H9 (cell line): ENCODE results near the gene CCDC141. TPM values are rescaled to one million over a fixed set of nuclear protein-coding genes. Genes with fewer than 3 reads are reported as not detected.

ENCODE experiments used
- DNase-seq: peaks from one replicate; pipeline ENCODE4 v3.0.0-alpha.2; 2017
- H2AFZ ChIP-seq: one replicate; pipeline ENCODE4 v1.6.1; 2013; ENCODE audit warnings: mild to moderate bottlenecking, low read length, control low read depth, moderate library complexity
- H2AK5ac ChIP-seq: 2 replicates; pipeline ENCODE4 v1.6.1; 2013; ENCODE audit warnings: low read length, control low read depth, mixed read lengths; ENCODE audit not compliant: insufficient read length
- H2BK120ac ChIP-seq: one replicate; pipeline ENCODE4 v1.6.1; 2013; ENCODE audit warnings: low read depth, mild to moderate bottlenecking, low read length, control low read depth, inconsistent platforms; ENCODE audit not compliant: poor library complexity, severe bottlenecking
- H2BK12ac ChIP-seq: 2 replicates; pipeline ENCODE4 v1.6.1; 2013; ENCODE audit warnings: low read length, control low read depth, mixed read lengths, low read depth; ENCODE audit not compliant: insufficient read length
- H2BK15ac ChIP-seq: 2 replicates; pipeline ENCODE4 v1.6.1; 2013; ENCODE audit warnings: low read depth, low read length, control low read depth
- H2BK20ac ChIP-seq: one replicate; pipeline ENCODE4 v1.6.1; 2013; ENCODE audit warnings: low read depth, mild to moderate bottlenecking, low read length, control low read depth, inconsistent platforms; ENCODE audit not compliant: poor library complexity, severe bottlenecking
- H2BK5ac ChIP-seq: 2 replicates; pipeline ENCODE4 v1.6.1; 2013; ENCODE audit warnings: low read length, control low read depth, mixed read lengths; ENCODE audit not compliant: insufficient read length
- H3K14ac ChIP-seq: 2 replicates; pipeline ENCODE4 v1.6.1; 2013; ENCODE audit warnings: low read length, control low read depth; ENCODE audit not compliant: insufficient read depth
- H3K18ac ChIP-seq: 2 replicates; pipeline ENCODE4 v1.6.1; 2013; ENCODE audit warnings: low read depth, mild to moderate bottlenecking, mixed read lengths, low read length, control low read depth; ENCODE audit not compliant: insufficient read length
- H3K23ac ChIP-seq: 2 replicates; pipeline ENCODE4 v1.6.1; 2013; ENCODE audit warnings: low read length, control low read depth, mixed read lengths, low read depth; ENCODE audit not compliant: insufficient read length
- H3K23me2 ChIP-seq: 2 replicates; pipeline ENCODE4 v1.6.1; 2013; ENCODE audit warnings: low read depth, mild to moderate bottlenecking, mixed read lengths, low read length, control low read depth; ENCODE audit not compliant: insufficient read length, poor library complexity, severe bottlenecking
- H3K27ac ChIP-seq: 2 replicates; pipeline ENCODE4 v1.5.1; 2013; ENCODE audit warnings: low read length, control low read depth, mixed read lengths, low read depth; ENCODE audit not compliant: insufficient read length
- H3K27me3 ChIP-seq: 2 replicates; pipeline ENCODE4 v1.6.1; 2013; ENCODE audit warnings: low read length, control low read depth, inconsistent platforms; ENCODE audit not compliant: insufficient read depth
- H3K4ac ChIP-seq: 2 replicates; pipeline ENCODE4 v1.6.1; 2013; ENCODE audit warnings: low read depth, mild to moderate bottlenecking, control low read depth, inconsistent platforms, low read length, moderate library complexity
- H3K4me1 ChIP-seq: 2 replicates; pipeline ENCODE4 v1.6.1; 2013; ENCODE audit warnings: low read length, control low read depth, inconsistent platforms; ENCODE audit not compliant: insufficient read depth
- H3K4me2 ChIP-seq: 2 replicates; pipeline ENCODE4 v1.6.1; 2013; ENCODE audit warnings: low read length, control low read depth, mixed read lengths; ENCODE audit not compliant: insufficient read length, insufficient read depth
- H3K56ac ChIP-seq: 2 replicates; pipeline ENCODE4 v1.6.1; 2013; ENCODE audit warnings: low read depth, mild to moderate bottlenecking, mixed read lengths, low read length, control low read depth; ENCODE audit not compliant: insufficient read length
- H3K79me1 ChIP-seq: 2 replicates; pipeline ENCODE4 v1.6.1; 2013; ENCODE audit warnings: low read depth, mild to moderate bottlenecking, moderate library complexity, low read length, control low read depth, inconsistent platforms; ENCODE audit not compliant: insufficient read depth, poor library complexity, severe bottlenecking
- H3K79me2 ChIP-seq: 2 replicates; pipeline ENCODE4 v1.6.1; 2013; ENCODE audit warnings: low read length, control low read depth, inconsistent platforms; ENCODE audit not compliant: insufficient read depth
- H3K9ac ChIP-seq: 2 replicates; pipeline ENCODE4 v1.6.1; 2013; ENCODE audit warnings: low read length, control low read depth, mixed read lengths; ENCODE audit not compliant: insufficient read length; ENCODE audit errors: extremely low read depth
- H3K9me3 ChIP-seq: one replicate; pipeline ENCODE4 v1.6.1; 2013; ENCODE audit warnings: low read depth, low read length, inconsistent platforms; ENCODE audit not compliant: control insufficient read depth
- H3T11ph ChIP-seq: one replicate; pipeline ENCODE4 v1.6.1; 2013; ENCODE audit warnings: mild to moderate bottlenecking, low read length, control low read depth, inconsistent platforms
- H4K20me1 ChIP-seq: one replicate; pipeline ENCODE4 v1.6.1; 2013; ENCODE audit not compliant: control insufficient read depth, insufficient read length, insufficient read depth
- H4K5ac ChIP-seq: 2 replicates; pipeline ENCODE4 v1.6.1; 2013; ENCODE audit warnings: low read depth, mild to moderate bottlenecking, mixed read lengths, low read length, control low read depth; ENCODE audit not compliant: insufficient read length
- H4K8ac ChIP-seq: replicated peaks from 2 replicates; pipeline ENCODE4 v1.6.1; 2013; ENCODE audit warnings: low read length, control low read depth, mixed read lengths, low read depth; ENCODE audit not compliant: insufficient read length
- H4K91ac ChIP-seq: 2 replicates; pipeline ENCODE4 v1.6.1; 2013; ENCODE audit warnings: low read depth, mild to moderate bottlenecking, moderate library complexity, mixed read lengths, low read length, control low read depth; ENCODE audit not compliant: insufficient read length
- H3K27ac Mint-ChIP-seq, 3 experiments: 2 replicates in 2 of 3; 3 replicates in 1 of 3; pipeline ENCODE4 v1.8.0; 2020 to 2021; ENCODE audit warnings: mixed read lengths in 3 of 3, mild to moderate bottlenecking in 1 of 3, moderate library complexity in 1 of 3
- H3K27me3 Mint-ChIP-seq: 2 replicates; pipeline ENCODE4 v1.8.0; 2021; ENCODE audit warnings: low read depth, mild to moderate bottlenecking, moderate library complexity, mixed read lengths
- H3K36me3 Mint-ChIP-seq, 3 experiments: 2 replicates in 2 of 3; 3 replicates in 1 of 3; pipeline ENCODE4 v1.8.0; 2020 to 2021; ENCODE audit warnings: low read depth in 3 of 3, mixed read lengths in 3 of 3; ENCODE audit not compliant: insufficient read depth in 1 of 3
- H3K4me1 Mint-ChIP-seq, 2 experiments: 2 replicates each; pipeline ENCODE4 v1.8.0; 2020; ENCODE audit warnings: mixed read lengths in 2 of 2
- H3K4me3 Mint-ChIP-seq, 2 experiments: 2 replicates in 1 of 2; 3 replicates in 1 of 2; pipeline ENCODE4 v1.8.0; 2020 to 2021; ENCODE audit warnings: mild to moderate bottlenecking in 2 of 2, mixed read lengths in 2 of 2, moderate library complexity in 1 of 2
- H3K9me3 Mint-ChIP-seq, 2 experiments: 2 replicates in 1 of 2; 3 replicates in 1 of 2; pipeline ENCODE4 v1.8.0; 2020; ENCODE audit warnings: mild to moderate bottlenecking in 2 of 2, mixed read lengths in 2 of 2, moderate library complexity in 1 of 2
- WGBS: extraction: QIAGEN DNeasy Blood & Tissue Kit; methylation state at CpG from one replicate; pipeline ENCODE4 v1.1.7; 2013; ENCODE audit warnings: missing lambda C conversion rate, low lambda C conversion rate, mixed read lengths; ENCODE audit not compliant: insufficient read length; ENCODE audit errors: extremely low coverage; 5-methylcytosine and 5-hydroxymethylcytosine counted together
- total RNA-seq: library from RNA; stranded (reverse); gene quantifications from 2 replicates; pipeline ENCODE4 v1.2.1, GENCODE V29; 2021
- TF ChIP-seq, protein P1 (sequence below): fragments of 200-600 bp; sonication (generic); conservative IDR thresholded peaks from 3 replicates; pipeline ENCODE4 v1.8.0; 2021; ENCODE audit warnings: antibody characterized with exemption, mild to moderate bottlenecking

CCDC141 gene
- total RNA-seq, 1 experiment from 2014 or later, result 1.0 TPM

DNA sequence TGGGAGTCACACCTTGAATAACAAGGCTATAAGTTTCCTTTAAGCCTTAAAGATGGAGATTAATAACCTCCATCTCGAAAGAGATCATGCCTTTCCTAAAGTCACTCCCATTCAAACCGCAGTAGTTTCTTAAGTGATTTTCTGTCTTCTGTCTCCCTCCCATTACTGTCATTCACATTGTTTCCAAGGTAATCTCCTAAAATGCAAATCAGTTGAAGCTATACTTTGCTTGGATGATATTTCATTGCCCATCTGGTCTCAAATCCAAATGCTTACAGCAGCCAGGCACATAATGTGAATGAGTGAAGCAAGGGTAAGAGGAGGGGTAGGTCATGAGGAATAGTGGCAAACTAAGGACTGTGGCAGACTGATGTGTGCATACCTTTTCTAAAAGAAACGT lies 116.4 kb downstream of the CCDC141 start:
- no peaks in the 10 kb centered on the region for H3K23me2 ChIP-seq
- H3K27me3 ChIP-seq, result no peaks in the 10 kb centered on the region
- H3K4me3 Mint-ChIP-seq, result no peak overlapping the region
- no peaks in the 10 kb centered on the region for H3K79me1 ChIP-seq
- no peaks in the 10 kb centered on the region for H3K79me2 ChIP-seq
- no peak overlapping the region for H3K14ac ChIP-seq
- H4K20me1 ChIP-seq, result no peaks in the 10 kb centered on the region
- no CpG with 5 or more reads among the region's 3 CpGs for WGBS
- no peak overlapping the region for H2AK5ac ChIP-seq
- H3K56ac ChIP-seq, result no peak overlapping the region
- H3K36me3 Mint-ChIP-seq, result peaks cover 12 to 44% (median 25%) of the 10 kb centered on the region in 3 experiments
- H3K27ac ChIP-seq, result no peak overlapping the region
- H2BK15ac ChIP-seq, result no peak overlapping the region
- H2BK20ac ChIP-seq, result no peak overlapping the region
- no peak overlapping the region for H2BK5ac ChIP-seq
- peaks cover 32 to 40% of the 10 kb centered on the region in 2 experiments for H3K9me3 Mint-ChIP-seq
- no peak overlapping the region for H3K23ac ChIP-seq
- H3K9me3 ChIP-seq, result no peaks in the 10 kb centered on the region
- no peaks in the 10 kb centered on the region for H3K4me1 ChIP-seq
- H3K4me1 Mint-ChIP-seq, result no peaks in the 10 kb centered on the region
- no peak overlapping the region for H3T11ph ChIP-seq
- H2BK120ac ChIP-seq, result no peak overlapping the region
- H3K4ac ChIP-seq, result no peak overlapping the region
- no peaks in the 10 kb centered on the region for H3K27me3 Mint-ChIP-seq
- TF ChIP-seq, protein P1, sequence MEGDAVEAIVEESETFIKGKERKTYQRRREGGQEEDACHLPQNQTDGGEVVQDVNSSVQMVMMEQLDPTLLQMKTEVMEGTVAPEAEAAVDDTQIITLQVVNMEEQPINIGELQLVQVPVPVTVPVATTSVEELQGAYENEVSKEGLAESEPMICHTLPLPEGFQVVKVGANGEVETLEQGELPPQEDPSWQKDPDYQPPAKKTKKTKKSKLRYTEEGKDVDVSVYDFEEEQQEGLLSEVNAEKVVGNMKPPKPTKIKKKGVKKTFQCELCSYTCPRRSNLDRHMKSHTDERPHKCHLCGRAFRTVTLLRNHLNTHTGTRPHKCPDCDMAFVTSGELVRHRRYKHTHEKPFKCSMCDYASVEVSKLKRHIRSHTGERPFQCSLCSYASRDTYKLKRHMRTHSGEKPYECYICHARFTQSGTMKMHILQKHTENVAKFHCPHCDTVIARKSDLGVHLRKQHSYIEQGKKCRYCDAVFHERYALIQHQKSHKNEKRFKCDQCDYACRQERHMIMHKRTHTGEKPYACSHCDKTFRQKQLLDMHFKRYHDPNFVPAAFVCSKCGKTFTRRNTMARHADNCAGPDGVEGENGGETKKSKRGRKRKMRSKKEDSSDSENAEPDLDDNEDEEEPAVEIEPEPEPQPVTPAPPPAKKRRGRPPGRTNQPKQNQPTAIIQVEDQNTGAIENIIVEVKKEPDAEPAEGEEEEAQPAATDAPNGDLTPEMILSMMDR, result no peak
- H3K4me2 ChIP-seq, result no peak overlapping the region
- H4K8ac ChIP-seq, result no peak overlapping the region
- H2BK12ac ChIP-seq, result no peak overlapping the region
- H3K9ac ChIP-seq, result no peak overlapping the region
- no peak overlapping the region for H3K27ac Mint-ChIP-seq
- no peak for DNase-seq
- H4K5ac ChIP-seq, result no peak overlapping the region
- no peak overlapping the region for H4K91ac ChIP-seq
- no peak overlapping the region for H3K18ac ChIP-seq
- no peak overlapping the region for H2AFZ ChIP-seq
